Stimulated activated CD8-positive, alpha-beta memory T cell treated with anti-CD3 and anti-CD28 coated beads, Interleukin-7, amount 100 ng/mL, for 24 hours (primary cell): ENCODE results near the gene SP2.

ENCODE experiments used
- DNase-seq: peaks from one replicate; pipeline ENCODE4 v3.0.0-alpha.2; 2020; ENCODE audit warnings: low read depth

The SP2 gene

DNA sequence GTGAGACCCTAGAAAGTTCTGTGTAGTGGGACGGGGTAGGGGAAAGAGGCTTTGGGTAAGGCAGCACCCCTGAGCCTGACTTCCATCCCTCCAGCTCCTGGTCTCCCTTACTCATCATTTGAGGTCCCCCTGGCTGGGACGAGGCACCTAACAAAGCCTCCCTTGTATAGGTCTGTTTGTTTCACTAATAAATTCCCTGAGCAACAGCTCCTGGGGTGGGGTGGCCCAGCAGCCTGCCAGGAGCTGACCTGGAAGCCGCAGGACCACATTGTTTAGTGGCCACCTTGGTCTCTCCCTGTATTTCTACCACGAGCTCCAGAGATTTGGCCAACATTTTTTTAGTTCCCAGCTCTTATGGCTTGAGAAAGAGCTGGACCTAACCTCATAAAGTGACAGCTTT, 54.4 kb downstream of the SP2 start:
- no peak for DNase-seq

GRCh38 chr17:47952171-47953021, 56.4 kb downstream of the SP2 start:
- DNase-seq: no peak

- DNase-seq: no peak
Observed at GRCh38 chr17:47953909-47954308, 57.9 kb downstream of the SP2 start.

GRCh38 chr17:47955497-47956461, 59.7 kb downstream of the SP2 start:
- DNase-seq: no peak

DNA sequence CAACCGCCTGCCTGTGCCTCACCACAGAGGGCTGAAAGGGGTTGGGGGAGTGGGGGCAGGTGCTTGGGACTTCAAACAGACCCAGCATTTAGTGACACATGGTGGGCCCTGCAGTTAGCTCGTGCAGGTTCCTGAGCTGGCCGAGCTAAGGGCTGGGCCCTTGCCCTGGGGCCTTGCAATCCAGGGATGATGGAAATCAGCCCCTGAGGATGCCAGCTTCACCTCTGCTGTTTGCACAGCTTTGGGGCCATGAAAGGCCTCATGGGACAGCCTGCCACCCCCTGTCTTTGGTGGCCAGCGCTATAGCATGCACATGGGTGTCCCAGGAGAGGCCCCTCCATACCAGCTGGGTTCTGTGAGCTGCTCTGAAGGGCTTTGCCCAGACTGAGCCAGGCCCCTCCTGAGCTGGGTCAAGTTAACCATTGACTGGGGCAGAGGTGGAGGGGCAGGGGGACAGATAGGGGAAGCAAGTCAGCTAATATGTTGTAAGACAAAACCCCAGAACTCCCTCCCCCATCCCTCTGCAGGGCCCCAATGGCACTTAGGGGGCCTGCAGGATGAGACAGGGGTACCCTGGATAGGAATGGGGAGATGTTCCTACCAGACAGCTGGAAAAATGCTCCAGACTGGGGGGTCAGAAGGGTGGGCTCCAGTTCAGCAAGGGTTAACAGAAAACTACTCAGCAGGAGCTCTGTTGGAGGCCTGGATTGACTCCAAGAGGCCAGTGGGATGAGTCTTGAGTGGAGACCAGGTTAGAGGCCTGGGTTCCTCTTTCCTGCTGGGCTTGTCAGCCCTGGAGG, 61.0 kb downstream of the SP2 start:
- DNase-seq: no peak

- DNase-seq: no peak
Observed at GRCh38 chr17:47957591-47958490, 61.8 kb downstream of the SP2 start, which contains the start of gene PRR15L. Gene PRR15L (minus strand): TSS chr17:47957883. CDS start chr17:47953234, 4,649 bp downstream.

DNA sequence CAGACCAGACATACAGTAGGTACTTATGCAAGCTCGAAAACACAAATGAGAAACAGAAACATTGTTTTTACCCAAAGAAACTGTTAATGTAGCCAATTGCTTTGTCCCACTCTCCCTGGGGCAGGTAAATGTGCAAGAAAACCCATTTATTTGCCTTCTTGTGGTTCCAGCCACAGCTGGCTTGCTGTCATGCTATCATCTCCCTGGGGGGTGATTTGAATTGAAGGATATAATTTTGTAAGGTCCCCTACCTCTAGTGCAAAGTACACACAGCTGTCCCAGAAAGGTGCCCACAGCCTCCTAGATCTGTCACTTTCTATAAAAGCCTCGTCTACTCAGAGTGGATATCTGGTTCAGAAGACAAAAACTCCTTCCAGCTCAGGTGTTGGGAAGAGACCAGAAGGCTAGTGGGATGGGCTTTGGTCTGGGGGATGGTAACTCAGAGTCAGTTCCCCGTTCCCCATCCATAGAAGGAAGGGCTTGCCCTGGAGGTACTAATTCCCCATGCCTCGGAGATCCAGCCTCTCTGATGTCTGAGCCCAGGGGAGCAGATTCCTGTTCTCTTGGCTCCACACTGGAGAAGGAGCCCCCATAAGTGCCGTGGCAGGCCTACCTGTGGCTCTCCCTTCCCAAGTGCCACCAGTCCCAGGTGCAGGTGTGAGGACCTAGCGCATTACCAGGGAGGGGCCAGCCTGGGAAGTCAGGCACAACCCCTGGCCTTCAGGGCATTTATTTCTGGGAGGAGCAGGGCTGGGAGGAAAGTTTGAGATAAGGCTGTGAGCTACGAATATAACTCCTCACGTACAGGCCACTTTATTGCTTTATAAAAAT, 64.0 kb downstream of the SP2 start:
- no peak for DNase-seq

DNA sequence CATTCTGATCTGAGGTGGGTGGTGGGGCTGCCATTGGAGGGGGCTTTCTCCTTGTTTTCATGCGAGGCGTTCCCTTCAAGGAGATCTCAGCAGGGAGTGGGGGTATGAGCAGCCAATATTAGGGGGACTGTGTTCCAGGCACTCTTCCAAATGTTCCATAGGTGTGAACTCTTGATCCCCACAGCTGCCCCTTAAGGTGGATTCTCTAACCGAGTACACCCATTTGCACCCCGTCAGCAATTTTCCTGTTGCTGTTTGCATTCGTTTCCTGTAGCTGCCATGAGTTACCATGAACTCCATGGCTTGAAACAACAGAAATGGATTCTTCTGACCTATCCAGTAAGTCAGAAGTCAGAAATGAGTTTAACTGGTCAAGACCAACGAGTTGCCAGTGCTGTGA, 65.4 kb downstream of the SP2 start:
- no peak for DNase-seq

- no peak for DNase-seq
Observed at GRCh38 chr17:47962901-47963300, 66.9 kb downstream of the SP2 start.

DNA sequence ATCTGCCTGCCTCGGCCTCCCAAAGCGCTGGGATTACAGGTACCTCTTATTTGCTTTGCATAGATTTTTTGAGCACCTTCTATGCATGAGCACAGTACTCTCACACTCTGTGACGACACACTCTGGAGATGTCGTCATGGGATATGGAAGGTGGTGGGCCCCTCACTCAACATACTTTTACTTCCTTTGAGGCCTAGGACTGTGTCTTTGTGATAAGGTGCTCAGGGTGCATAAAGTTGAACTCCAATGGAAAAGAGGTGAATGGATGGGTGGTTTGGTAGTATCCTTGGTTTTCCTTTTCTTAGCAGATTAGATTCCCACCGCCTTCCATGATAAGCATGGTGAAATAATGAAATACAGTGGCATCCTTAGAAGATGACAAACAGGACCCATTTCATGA, 68.8 kb downstream of the SP2 start:
- no peak for DNase-seq

DNA sequence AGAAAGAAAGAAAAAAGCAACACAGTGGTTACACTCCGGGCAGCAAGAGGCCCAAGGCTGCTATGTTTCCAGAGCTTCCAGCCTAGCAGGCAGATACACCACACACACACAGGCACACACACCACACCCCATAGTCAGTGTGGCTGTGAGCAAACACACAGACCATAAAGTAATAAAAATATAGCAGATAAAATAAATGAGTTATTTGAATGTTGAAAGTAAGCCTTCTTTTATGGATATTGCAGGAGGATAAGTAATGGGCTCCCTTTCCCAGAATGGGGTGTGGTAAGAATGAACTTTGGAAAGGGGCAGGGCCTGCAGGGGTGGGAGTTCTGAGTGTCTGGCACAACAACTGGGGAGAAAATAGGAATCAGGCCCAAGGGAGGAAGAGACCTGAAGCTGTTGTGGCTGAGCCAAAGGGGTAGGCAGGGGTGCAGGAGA, 70.1 kb downstream of the SP2 start:
- no peak for DNase-seq

- no peak for DNase-seq
Observed at GRCh38 chr17:47967607-47968252, 71.7 kb downstream of the SP2 start.

- DNase-seq: no peak
Observed at GRCh38 chr17:47968836-47969235, 72.8 kb downstream of the SP2 start.

DNA sequence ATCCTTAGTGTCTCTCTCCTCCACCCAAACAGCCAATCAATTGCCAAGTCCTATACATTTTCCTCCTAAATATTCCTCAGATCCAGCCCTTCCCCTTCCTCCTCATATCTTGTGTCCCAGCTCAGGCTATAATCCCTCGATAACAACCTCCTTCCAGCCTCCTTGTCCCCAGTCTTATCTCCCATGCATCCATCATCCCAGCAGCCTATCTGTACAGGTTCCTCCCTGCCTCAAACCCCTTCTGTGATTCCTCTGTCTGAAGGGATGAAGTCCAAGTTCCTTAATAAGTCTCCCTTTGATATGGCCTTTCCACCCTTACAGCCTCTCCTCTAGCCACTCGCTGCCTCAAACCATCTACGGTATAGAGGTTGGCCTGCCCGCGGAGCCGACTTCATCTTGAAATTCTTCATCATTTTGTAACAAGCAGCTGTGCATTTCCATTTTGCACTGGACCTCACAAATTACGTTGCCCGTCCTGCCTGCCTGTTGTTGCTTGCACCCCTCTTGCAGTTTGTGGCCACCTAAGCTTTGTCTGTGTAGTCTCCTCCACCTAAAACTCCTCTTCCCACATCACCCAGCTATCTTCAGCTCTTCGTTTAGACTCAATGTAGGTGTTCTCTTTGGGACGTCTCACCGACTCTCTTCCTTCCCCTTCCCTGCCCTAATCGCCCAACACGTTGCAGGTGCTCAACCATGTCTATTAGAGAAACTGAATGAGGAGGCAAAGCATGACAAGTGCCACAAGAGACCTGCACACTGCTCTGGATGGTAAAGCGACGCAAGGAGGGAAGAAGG, 74.1 kb downstream of the SP2 start:
- no peak for DNase-seq

DNA sequence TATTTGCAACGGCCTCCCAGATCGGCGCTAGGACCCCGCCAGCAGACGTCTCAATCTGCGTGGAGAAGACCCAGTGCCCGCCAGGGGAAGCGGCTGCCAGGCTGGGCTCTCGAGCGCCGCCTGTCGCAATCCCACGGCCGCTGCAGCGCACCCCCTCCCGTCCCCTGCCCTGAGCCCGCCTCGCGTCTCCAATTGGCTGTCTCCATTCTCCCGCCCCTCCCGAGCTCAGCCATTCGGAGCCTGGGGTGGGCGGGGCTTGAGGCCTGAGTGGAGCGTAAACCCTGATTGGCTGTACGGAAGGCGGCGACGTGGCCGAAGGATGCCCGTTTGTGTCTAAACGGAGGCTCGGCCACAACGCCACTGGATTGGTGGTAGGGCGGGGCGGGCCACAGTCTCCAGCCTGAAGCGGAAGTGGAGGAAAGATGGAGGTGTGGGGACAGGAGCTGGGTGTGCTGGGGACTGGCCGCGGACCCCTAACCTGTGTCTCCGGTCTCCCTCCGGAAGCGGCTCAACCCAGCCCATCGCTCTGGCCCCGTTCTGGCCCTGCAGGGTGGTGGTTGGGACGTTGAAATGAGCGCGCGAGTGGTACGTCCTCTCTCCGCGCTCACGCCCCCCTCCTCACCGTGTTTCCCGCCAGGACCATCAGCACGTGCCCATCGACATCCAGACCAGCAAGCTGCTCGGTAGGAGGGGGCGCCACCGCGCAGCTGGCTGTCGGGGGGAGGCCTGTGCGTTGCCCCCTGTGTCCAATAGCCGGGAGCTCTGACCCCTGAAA, 74.9 kb downstream of the SP2 start, which contains the start of gene CDK5RAP3:
CDK5RAP3 (plus strand) TSS at position 389 of the 775 bp plus-strand sequence; CDS start at position 423, 34 bp downstream.
- peak; percentile 99 for DNase-seq

DNA sequence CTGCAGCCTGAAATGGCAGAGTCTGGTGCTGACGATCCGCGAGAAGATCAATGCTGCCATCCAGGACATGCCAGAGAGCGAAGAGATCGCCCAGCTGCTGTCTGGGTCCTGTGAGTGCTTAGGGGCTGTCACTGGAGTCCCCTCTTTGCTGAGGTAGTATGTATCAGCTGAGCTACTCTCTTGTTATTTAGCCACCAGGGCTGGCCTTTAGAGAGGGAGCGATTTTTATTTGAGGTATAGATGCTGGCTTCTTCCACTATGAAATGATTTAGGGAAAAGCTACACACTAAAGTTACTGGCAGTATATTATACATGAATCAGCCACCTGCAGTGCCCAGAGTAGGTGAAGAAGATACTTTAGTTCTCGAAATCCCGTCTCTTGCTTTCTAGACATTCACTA, 77.5 kb downstream of the SP2 start:
- no peak for DNase-seq

DNA sequence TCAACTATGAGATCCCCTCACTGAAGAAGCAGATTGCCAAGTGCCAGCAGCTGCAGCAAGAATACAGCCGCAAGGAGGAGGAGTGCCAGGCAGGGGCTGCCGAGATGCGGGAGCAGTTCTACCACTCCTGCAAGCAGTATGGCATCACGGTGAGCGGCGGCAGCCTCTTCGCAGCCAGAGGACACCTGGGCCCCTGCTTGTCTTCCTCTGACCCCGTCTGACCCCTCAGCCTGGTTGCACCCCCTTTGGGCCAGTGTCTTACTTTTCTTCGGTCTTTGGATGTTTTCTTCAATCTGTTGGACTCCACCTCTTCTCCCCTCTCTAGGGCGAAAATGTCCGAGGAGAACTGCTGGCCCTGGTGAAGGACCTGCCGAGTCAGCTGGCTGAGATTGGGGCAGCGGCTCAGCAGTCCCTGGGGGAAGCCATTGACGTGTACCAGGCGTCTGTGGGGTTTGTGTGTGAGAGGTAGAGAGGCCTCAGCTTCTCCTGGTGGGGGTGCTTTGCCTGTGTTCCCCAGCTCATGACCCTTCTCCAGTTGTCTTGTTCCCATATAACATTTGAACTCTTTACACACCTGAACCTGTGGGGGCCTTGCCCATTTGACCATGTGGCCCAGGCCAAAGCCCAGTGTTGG, 79.3 kb downstream of the SP2 start:
- DNase-seq: no peak
